Stimulated activated CD8-positive, alpha-beta memory T cell treated with anti-CD3 and anti-CD28 coated beads, Interleukin-15, amount 100 ng/mL, for 4 hours (primary cell): ENCODE measurements around the gene ABCB11.

Experiments
- DNase-seq, 2 donors: peaks; one replicate each; pipeline ENCODE4 v3.0.0-alpha.2; 2020; ENCODE audit warnings: low read depth in 2 of 2

Gene ABCB11

DNA sequence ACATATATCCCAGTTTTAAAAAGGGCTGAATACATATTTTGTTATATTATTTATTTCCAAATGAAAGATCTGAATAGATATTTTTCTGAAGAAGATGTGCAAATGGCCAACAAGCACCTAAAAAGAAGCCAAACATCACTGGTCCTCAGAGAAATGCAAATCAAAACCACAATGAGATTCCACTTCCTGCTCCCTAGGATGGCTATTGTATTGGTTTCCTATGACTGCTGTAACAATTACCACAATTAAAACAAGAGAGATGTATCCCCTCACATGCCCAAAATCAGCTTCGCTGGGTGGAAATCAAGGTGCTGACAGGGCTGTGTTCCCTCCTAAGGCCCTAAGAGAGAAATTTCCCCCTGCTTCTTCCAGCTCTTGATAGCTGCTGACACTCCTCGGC is 23.2 kb downstream of the ABCB11 start:
- no peak for DNase-seq

DNA sequence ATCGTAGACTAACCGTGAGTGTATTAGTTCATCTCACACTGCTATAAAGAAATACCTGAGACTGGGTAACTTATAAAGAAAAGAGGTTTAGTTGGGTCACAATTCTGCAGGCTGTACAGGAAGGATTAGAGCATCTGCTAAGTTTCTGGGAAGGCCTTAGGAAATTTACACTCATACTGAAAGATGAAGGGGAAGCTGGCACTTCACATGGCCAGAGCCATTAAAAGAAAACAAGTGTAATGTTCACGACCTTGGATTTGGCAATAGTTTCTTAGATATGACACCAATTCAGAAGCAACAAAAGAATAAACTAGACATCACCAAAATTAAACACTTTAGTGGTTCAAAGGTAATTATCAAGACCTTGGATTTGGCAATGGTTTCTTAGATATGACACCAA is 23.8 kb downstream of the ABCB11 start:
- DNase-seq, result no peak

DNA sequence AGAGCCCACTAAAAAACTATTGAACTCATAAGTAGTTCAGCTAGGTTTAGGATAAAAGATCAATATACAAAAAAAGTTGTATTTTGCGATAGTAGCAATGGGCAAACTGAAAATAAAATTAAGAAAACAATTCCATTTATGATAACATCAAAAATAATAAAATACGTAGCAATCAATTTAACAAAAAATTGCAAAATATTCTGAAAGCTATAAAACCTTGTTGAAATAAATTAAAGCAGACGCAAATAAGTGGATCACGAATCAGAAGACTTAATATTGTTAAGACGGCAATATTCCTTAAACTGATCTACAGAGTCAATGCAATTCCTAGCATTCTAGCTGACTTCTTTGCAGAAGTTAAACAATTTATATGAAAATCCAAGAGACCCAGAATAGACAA is 24.5 kb downstream of the ABCB11 start:
- no peak for DNase-seq

DNA sequence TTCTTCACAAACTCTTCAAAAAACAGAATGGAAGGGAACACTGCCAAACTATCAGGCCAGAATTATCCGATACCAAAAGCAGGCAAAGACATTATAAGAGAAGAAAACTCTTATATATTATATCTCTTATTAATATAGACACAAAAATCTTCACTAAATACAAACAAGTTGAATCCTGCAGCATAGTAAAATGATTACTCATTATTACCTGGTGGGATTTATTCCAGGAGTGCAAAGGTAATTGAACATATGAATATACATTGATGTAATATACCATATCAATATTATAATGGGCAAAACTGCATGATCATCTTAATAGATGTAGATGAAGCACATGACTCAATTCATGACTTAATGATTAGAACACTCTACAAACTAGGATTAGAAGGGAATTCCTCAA is 25.1 kb downstream of the ABCB11 start:
- DNase-seq, result no peak

DNA sequence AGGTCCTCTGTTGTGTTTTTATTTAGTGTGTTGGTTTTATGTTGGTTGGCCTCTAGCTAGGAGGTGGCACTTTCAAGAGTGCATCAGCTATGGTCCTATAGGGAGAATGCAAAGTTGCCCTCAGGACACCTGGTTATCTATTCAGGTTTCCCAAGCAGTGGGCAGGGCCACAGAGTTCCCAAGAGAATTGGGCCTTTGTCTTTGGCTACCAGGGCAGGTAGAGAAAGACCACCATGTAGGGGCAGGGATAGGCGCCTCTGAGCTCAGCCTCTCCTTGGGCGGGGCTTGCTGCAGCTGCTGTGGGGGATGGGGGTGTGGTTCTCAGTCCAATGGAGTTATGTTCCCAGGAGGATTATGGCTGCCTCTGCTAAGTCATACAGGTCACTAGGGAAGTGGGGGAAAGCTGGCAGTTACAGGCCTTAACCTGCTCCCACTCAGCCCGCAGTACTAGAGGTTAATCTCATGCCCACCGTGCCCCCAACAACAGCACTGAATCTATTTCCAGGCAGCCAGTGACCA is 26.0 kb downstream of the ABCB11 start:
- no peak for DNase-seq

DNA sequence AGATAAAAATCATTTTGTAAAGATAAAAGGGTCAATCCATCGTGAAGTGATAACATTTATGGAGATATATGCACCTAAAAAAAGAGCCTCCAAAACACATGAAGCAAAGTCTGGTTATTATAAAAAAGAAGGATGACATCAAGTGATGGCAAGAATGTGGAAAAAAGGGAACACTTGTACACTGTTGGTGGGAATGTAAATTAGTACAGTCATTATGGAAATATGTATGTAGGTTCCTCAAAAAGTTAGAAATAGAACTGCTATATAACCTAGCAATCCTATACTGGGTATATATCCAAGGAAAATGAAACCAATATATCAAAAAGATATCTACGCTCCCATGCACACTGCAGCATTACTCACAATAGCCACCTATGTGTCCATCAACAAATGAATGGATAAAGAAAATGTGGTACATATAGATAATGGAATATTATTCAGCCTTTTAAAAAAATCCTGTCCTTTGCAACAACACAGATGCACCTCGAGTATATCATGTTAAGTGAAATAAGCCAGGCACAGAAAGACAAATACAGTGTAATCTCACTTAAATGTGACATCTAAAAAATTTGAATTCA is 28.9 kb downstream of the ABCB11 start:
- no peak for DNase-seq

DNA sequence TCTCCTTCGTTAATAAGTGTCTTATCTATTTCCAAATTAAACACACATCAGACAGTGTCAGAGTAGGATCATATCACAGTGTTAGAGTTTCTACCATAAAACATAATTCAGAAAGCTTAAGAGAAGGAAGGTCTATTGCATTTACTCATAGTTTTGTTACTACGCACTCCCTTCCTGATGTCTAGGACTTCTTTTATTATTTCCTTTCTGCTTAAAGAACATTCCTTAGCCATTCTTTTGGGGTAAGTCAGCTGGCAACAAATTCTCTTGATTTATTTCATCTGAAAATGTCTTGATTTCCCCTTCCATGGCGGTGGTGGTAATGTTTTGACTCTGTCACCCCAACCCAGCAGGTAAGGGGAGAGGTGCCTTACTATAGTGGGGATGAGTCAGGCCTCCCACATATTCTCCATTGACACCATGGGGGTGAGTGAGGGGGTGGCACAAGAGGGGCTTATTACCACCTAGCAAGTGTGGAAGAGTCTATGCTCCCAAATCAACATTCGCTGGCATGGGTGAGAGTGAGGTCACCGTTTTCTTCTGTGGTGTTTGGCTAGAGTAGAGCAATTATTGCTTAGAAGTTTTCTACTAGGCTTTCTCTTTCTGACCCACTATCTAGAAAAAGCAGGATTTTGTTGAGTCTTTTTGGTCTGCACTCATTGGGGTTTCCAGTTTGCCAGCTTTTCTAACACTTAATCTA is 29.9 kb downstream of the ABCB11 start:
- DNase-seq, result no peak

DNA sequence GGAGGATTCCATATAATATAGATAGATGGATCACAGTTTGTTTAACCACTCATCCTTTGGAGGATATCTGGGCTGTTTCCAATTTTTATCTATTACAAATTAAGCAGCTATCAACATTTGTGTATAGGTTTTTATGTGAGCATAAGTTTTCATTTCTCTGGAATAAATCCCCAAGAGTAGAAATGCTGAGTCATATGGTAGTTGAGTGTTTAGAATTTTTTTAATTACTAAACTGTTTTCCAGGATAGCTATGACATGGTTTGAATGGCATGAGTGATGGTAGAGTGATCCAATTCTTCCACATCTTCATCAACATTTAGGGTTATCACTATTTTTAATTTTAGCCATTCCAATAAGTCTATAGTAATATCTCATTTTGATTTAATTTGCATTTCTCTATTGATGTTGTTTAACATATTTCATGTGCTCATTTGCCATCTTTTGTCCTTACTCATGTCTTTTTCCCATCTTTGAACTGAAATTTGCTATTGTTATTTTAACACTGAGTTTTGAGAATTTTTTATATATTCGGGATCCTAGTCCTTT is 31.4 kb downstream of the ABCB11 start:
- DNase-seq, result no peak

DNA sequence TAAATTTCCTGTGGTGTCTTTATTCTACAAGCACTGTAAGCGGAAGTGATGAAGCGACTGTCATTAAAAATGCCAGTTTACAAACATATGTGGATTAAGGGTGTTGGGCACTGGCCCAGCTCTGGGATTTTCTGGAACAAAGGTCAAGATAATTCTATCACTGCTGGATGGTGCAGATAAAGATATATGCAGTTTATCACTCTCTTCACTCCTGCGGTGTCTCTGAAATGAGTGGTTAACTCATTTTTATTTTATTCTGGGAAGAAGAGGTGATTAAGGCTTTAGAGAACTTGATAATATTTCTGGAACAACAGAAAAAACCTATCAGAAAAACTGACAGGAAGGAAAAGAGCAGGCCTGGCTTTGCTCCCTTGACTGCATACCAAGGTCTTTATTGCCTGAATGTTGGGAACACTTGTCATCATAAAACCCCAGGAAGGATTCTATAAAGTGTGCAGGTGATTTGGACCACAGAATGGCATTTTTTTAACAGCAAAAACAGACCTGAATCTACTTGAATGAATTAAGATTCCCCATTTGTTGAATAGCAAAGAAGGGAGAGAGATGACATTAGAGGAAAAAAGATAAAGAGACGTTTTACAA is 32.4 kb downstream of the ABCB11 start:
- DNase-seq, result no peak

DNA sequence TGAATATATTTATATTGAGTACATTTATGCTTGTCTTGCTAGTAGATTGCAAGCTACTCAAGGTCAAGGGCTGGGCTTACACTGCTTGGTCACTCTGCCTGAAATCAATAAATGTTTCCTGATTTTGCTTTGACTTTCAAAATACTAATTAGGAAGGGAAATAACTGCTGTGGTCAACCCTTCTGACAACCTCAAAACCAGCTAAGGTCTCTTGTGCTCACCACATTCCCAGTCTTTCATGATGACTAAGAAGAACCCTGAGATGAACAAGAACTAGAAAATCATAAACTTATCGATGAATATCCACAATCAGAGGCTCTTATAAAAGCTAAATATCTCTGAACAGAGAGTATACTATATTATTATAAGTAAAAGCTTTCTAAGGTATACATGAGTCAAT is 33.3 kb downstream of the ABCB11 start:
- no peak for DNase-seq

DNA sequence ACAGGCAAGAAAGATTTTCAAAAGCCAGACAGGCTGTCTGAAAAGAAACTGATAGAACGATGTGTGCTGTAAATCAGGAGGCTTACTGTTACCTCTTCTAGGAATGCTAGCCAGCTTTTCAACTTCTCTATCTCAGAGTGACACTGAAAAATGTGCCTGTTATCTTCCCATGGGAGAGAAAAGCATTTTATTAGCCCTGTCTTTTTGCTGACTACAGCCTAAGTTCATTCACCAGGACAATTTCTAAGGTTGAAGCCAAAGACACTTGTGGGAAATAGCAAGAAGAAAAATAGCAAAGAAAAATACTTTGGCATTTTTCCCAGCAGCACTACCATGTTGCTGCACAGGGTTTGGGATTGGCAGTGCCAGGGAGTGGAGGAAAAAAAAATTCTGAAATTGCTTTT is 34.0 kb downstream of the ABCB11 start:
- DNase-seq, result no peak

DNA sequence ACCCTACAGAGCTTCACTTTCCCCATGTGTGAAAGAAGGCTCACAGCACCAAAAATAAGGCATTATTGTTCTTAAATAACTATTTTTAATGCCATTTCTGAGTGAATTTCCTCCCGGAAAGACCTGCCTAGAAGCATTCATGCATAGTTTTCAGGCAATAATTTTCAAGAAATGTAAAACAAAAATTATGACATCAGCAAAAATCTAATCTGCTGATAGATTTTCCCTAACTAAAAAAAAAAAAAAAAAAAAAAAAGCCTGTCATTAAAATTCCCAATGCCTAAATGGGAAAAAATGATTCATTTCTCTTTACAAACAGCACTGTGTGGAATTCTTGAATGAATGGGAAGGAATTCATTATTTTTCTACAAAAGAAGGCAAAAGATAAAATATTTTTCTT is 35.4 kb downstream of the ABCB11 start:
- no peak for DNase-seq

DNA sequence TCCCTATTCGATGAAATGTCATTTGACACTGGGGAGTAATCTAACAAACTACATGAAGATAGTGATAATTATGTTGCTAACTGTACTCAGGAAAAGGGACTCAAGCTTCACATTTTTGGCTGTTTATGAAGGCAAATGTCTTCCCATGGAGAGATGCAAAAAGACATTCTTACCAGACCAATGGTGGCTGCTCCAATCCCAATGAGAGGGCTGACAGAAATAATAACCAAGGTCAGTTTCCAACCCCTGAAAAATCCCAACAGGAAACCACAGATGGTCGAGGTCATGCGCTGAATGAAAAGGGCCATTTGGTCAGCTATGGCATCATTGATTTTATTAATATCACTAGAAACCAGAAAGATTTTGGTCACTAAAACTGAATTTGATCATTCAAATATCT is 37.6 kb downstream of the ABCB11 start:
- DNase-seq, result no peak

DNA sequence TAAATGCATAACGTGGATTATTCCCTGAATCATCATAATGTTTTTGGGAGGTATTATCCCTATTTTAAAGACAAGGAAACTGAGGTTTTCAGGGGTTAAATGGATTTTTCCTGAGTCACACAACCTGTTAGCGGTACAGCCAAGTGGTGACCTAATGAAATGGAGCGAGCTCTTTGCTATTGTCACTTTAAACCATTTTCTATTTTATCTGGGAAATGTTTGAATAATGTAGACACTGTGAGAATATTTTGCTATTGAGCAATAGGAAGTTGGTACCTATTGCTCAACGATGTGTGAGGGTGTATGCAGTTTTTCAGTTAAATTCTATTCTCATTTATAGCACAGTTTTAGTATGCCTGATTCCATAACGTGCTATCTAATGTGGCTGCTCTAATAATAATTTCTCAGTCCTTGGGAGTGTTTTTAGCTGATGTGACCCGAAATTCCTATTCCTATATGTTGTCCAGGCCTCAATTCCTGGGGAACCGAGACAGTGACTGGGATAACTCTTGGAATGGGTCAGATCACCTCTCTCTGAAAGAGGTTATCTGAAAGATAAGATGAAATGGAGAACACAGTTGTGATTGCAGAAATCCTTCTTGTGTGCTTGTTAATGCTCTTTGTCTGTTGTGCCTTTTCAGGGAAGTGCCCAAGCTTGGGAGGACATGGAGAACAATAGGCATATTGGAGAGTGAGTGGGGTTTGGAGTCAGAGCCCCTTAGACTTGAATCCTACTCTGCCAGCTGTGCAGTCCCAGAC is 38.4 kb downstream of the ABCB11 start:
- DNase-seq, result no peak

DNA sequence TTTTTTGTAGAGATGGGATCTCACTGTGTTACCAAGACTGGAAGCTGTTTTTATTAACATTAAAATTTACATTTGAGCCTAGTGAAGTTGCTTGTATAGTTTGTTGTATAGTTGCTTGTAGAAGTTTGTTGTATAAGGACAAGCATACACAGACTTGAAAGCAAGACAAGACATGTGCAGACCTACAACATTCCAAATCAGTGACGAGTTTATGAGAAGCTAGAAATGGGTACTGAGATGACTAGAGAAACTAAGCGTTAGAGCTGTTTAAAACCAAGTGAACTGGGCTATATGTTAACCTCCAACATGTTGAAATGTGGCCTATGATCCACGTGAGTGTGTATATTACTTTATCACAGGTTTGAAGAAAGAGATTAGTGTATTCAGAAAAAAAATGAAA is 39.1 kb downstream of the ABCB11 start:
- no peak for DNase-seq

DNA sequence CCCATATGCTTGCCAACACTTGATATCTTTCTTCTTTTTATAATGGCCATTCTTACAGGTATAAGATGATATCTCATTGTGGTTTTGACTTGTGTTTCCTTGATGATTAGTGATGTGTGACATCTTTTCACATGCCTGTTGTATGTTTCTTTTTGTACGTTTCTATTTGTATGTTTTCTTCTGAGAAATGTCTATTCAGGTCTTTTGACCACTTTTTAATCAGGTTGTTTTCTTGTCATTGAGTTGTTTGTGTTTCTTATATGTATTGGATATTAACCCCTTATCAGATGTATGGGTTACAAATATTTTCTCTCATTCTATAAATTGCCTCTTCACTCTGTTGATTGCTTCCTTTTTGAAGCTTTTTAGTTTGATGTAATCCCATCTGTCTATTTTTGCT is 42.4 kb downstream of the ABCB11 start:
- DNase-seq, result no peak

DNA sequence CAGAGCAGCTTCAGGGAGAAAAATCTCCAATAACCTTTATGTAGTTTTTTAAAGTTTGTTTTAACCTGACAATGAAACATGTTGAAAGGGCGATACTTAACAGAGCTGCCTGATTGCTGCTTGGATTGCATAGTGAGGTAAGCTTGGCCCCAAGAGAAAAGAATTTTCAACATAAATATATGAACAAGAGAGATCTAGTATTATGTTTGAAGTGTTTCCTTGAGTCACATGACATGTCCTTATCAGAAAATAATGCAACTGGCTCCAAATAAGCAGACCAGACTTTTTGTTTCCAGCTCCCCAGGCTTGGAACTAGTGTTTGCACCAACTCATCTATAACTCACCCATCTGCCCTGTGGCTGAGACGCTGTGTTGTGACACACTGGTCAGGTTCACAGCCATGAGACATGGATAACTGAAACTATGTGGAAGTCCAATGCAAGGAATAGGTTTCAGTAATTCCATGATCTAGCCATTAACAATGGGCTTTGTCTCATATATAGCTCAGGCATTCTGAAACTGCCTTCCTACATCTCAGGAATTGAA is 44.7 kb downstream of the ABCB11 start:
- DNase-seq, result no peak

DNA sequence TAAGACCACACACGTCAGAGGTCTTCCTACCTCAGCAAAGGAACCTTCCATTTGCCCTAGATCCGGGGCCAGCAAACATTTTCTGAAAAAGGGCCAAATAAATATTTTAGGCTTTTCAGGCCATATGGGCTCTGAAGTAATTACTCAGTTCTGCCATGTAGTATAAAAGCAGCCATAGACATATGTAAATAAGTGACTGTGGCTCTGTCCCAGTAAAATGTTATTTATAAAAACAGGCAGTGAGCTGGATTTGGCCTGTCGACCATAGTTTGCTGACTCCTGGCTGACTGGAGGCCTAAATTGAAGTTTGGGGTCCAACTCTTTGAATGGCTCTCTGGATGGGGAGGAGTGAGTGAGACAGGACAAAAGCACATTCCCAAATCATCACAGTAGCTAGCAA is 49.5 kb downstream of the ABCB11 start:
- DNase-seq, result no peak

DNA sequence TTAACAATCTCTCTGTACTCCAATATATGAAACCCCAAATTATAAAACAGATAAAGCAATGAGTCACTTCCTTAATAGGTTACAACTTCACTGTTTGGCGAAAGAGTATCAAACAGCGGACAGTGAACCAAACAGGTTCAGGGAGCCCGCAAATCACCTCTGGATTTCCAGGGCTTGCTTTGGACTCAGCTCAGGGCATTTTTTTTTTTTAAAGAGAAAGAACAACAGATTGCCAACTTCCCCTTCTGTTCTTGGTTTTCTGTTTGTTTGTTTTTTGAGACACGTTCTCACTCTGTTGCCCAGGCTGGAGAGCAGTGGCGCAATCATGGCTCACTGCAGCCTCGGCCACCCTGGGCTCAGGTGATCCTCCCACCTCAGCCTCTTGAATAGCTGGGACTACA is 52.7 kb downstream of the ABCB11 start:
- DNase-seq, result no peak

DNA sequence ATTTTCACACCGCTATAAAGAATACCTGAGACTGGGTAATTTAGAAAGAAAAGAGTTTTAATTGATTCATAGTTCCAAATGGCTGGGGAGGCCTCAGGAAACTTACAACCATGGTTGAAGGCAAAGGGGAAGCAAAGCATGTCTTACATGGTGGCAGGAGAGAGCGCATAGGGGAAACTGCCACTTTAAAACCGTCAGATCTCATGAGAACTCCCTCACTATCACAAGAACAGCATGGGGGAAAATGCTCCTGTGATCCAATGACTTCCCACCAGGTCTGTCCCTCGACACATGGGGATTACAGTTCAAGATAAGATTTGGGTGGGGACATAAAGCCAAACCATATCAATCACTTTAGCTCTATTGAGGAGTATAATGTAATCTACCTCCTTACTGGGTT is 53.5 kb downstream of the ABCB11 start:
- no peak for DNase-seq

DNA sequence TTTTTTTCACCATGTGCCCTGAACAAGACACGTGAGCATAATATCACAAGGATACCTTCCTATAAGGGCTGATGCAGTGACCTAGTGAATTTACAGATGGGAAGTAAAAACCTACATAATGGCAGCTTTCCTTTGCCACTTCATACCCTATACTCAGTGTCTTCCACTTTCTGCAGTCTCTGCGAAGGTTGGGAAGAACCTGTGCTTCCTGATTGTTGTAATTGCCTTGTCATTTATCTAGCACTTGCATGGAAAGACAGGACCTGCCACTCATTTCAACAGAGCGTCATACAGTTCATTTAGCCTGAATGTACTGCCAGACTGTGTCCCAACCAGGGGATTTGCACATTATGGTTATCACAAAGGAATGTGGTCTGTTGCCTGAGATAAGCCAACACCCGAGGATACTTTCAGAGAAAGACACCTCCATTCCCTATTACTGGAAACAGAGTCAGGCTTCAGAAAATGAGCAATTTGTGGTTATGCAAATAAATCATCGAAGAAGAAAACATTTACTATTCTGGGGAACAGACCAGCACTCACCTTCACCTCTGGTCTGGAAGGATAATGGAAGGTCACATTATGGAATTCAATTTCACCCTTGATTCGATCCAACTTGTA is 55.0 kb downstream of the ABCB11 start:
- no peak for DNase-seq

DNA sequence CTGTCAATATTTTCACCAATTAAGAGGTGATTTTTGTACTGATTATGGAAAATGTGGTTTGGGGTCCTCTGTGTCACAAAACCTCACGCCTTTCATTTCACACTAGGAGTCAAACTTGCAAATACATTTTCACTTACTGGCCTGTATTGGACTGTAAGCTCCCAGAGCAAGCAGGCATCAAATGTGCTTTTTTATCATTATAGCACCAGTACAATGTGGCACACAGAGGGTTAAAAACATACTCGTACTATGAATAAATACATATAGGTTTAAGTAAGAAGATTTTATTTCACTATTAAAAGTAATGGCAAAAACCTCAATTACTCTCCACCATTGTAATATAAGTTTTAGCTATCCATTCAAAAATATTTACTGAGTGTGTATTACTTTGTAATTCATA is 56.7 kb downstream of the ABCB11 start:
- DNase-seq, result no peak
